Measurements from ENCODE around the gene AKAP10. TPM values are rescaled to one million over a fixed set of nuclear protein-coding genes. Genes with fewer than 3 reads are reported as not detected.
A peak's percentile ranks its signal among the peaks of the same experiment; 100 is the strongest.

AKAP10 gene
- total and polyA plus RNA-seq, 7 experiments from 2014 or later = 17.0 to 69.0 (median 50.5) TPM

- Histone ChIP-seq H3K27me3 (ENCODE audit: control insufficient read depth in 2 of 2, insufficient read depth in 2 of 2, low read length in 2 of 2) (no peaks in the 10 kb centered on the region), H3K27ac (ENCODE audit: low read depth, low read length) (no peak overlapping the region), H3K9me3 (ENCODE audit: control insufficient read depth in 2 of 3, low read length in 3 of 3) (no peaks in the 10 kb centered on the region), H3K4me3 (ENCODE audit: low read length) (no peak overlapping the region), H3K4me1 (ENCODE audit: control insufficient read depth in 2 of 2, insufficient read depth in 2 of 2, low read length in 2 of 2) (no peaks in the 10 kb centered on the region), H3K36me3 (ENCODE audit: control insufficient read depth in 2 of 3, insufficient read depth in 3 of 3, low read length in 3 of 3) (no peaks in the 10 kb centered on the region)
- no peaks in the 10 kb centered on the region for H3K27me3 Mint-ChIP-seq
- H3K27ac Mint-ChIP-seq = peak overlapping the region in 2 of 9 donors; percentile 17 to 76
- intact Hi-C loops (cut with micrococcal nuclease) = no loop called here
- CTCF ChIA-PET = no interaction called here
- POLR2A ChIA-PET = interaction anchor here (0.5 to 1.1 kb wide), 2 partner anchors 18 to 23 kb away, joined by 3 read pairs; partner anchors contain the start of gene ULK2
- H3K4me3 Mint-ChIP-seq = no peak overlapping the region
- H3K36me3 Mint-ChIP-seq = no peaks in the 10 kb centered on the region
- peaks cover 0 to 2% (median 0%) of the 10 kb centered on the region in 11 donors for H3K9me3 Mint-ChIP-seq
- H3K4me1 Mint-ChIP-seq = peaks cover 0 to 7% (median 0%) of the 10 kb centered on the region in 7 donors
- ATAC-seq (no peak), DNase-seq (no peak)
These were observed 91.5 kb downstream of the AKAP10 start for GRCh38 chr17:19886116-19886515.

- ATAC-seq (no peak), DNase-seq (no peak)
- H3K36me3 Mint-ChIP-seq = no peaks in the 10 kb centered on the region
- H3K9me3 ChIP-seq (ENCODE audit: control insufficient read depth in 2 of 3, low read length in 3 of 3) = no peaks in the 10 kb centered on the region
- peaks cover 0 to 21% (median 15%) of the 10 kb centered on the region in 7 donors for H3K4me1 Mint-ChIP-seq
- peaks cover 0 to 7% (median 0%) of the 10 kb centered on the region in 5 donors for H3K27me3 Mint-ChIP-seq
- no peak overlapping the region for H3K27ac Mint-ChIP-seq
- H3K27ac ChIP-seq (ENCODE audit: low read depth, low read length) = no peak overlapping the region
- no peaks in the 10 kb centered on the region for H3K27me3 ChIP-seq (ENCODE audit: control insufficient read depth in 2 of 2, insufficient read depth in 2 of 2, low read length in 2 of 2)
- H3K4me3 Mint-ChIP-seq = no peak overlapping the region
- ChIA-PET CTCF (no interaction called here), POLR2A (no interaction called here)
- H3K9me3 Mint-ChIP-seq = peaks cover 0 to 2% (median 0%) of the 10 kb centered on the region in 11 donors
- intact Hi-C loops (cut with micrococcal nuclease) = no loop called here
- H3K4me1 ChIP-seq (ENCODE audit: control insufficient read depth in 2 of 2, insufficient read depth in 2 of 2, low read length in 2 of 2) = peaks cover under 1 to 10% of the 10 kb centered on the region in 2 donors
- no peak overlapping the region for H3K4me3 ChIP-seq (ENCODE audit: low read length)
- no peaks in the 10 kb centered on the region for H3K36me3 ChIP-seq (ENCODE audit: control insufficient read depth in 2 of 3, insufficient read depth in 3 of 3, low read length in 3 of 3)
These were observed 94.0 kb downstream of the AKAP10 start for GRCh38 chr17:19883537-19884215.

GRCh38 chr17:19880393-19880792 lies 97.2 kb downstream of the AKAP10 start:
- DNase-seq (no peak), ATAC-seq (no peak)
- intact Hi-C loops (cut with micrococcal nuclease) = no loop called here
- ChIA-PET CTCF (interaction anchor here (1.4 kb wide), 1 partner anchor 114 kb away, joined by 3 read pairs; no protein-coding TSS in a partner anchor), POLR2A (interaction anchor here (1.2 to 1.6 kb wide), 3 partner anchors 12 to 14 kb away, joined by 3 to 5 read pairs (median 5); partner anchors contain the start of gene ULK2)
- H3K4me1 Mint-ChIP-seq = peaks cover 22 to 53% (median 48%) of the 10 kb centered on the region in 7 donors
- no peak overlapping the region for H3K27ac ChIP-seq (ENCODE audit: low read depth, low read length)
- H3K36me3 Mint-ChIP-seq = no peaks in the 10 kb centered on the region
- H3K27ac Mint-ChIP-seq = peak overlapping the region in 3 of 9 donors; percentile 54 to 69 (median 63)
- H3K27me3 Mint-ChIP-seq = peaks cover 0 to 17% (median 0%) of the 10 kb centered on the region in 5 donors
- H3K27me3 ChIP-seq (ENCODE audit: control insufficient read depth in 2 of 2, insufficient read depth in 2 of 2, low read length in 2 of 2) = no peaks in the 10 kb centered on the region
- H3K4me3 Mint-ChIP-seq = no peak overlapping the region
- H3K4me3 ChIP-seq (ENCODE audit: low read length) = no peak overlapping the region
- peaks cover 24 to 42% of the 10 kb centered on the region in 2 donors for H3K4me1 ChIP-seq (ENCODE audit: control insufficient read depth in 2 of 2, insufficient read depth in 2 of 2, low read length in 2 of 2)
- H3K9me3 ChIP-seq (ENCODE audit: control insufficient read depth in 2 of 3, low read length in 3 of 3) = no peaks in the 10 kb centered on the region
- no peaks in the 10 kb centered on the region for H3K36me3 ChIP-seq (ENCODE audit: control insufficient read depth in 2 of 3, insufficient read depth in 3 of 3, low read length in 3 of 3)
- H3K9me3 Mint-ChIP-seq = no peaks in the 10 kb centered on the region

GRCh38 chr17:19877364-19877945 lies 100.2 kb downstream of the AKAP10 start:
- intact Hi-C loops (cut with micrococcal nuclease) = no loop called here
- H3K27ac ChIP-seq (ENCODE audit: low read depth, low read length) = peak overlapping the region; percentile 56
- Mint-ChIP-seq H3K4me3 (peak overlapping the region in 9 of 10 donors; percentile 34 to 90 (median 83)), H3K4me1 (peaks cover 22 to 76% (median 64%) of the 10 kb centered on the region in 7 donors), H3K27ac (peak overlapping the region in 8 of 9 donors; percentile 84 to 97 (median 93)), H3K36me3 (no peaks in the 10 kb centered on the region), H3K27me3 (peaks cover 0 to 17% (median 0%) of the 10 kb centered on the region in 5 donors), H3K9me3 (no peaks in the 10 kb centered on the region)
- no peak for DNase-seq
- CTCF ChIA-PET = no interaction called here
- no peak for ATAC-seq
- no peaks in the 10 kb centered on the region for H3K9me3 ChIP-seq (ENCODE audit: control insufficient read depth in 2 of 3, low read length in 3 of 3)
- no peaks in the 10 kb centered on the region for H3K36me3 ChIP-seq (ENCODE audit: control insufficient read depth in 2 of 3, insufficient read depth in 3 of 3, low read length in 3 of 3)
- H3K4me1 ChIP-seq (ENCODE audit: control insufficient read depth in 2 of 2, insufficient read depth in 2 of 2, low read length in 2 of 2) = peaks cover 24 to 45% of the 10 kb centered on the region in 2 donors
- H3K4me3 ChIP-seq (ENCODE audit: low read length) = peak overlapping the region; percentile 10
- no peaks in the 10 kb centered on the region for H3K27me3 ChIP-seq (ENCODE audit: control insufficient read depth in 2 of 2, insufficient read depth in 2 of 2, low read length in 2 of 2)
- POLR2A ChIA-PET = interaction anchor here (1.3 to 1.5 kb wide), 2 partner anchors 13 to 62 kb away, joined by 3 to 4 read pairs; no protein-coding TSS in a partner anchor

GRCh38 chr17:19876529-19877161 lies 101.0 kb downstream of the AKAP10 start:
- Mint-ChIP-seq H3K27ac (peak overlapping the region; percentile 72 to 97 (median 93)), H3K27me3 (peaks cover 0 to 17% (median 0%) of the 10 kb centered on the region in 5 donors), H3K4me3 (peak overlapping the region; percentile 77 to 90 (median 82)), H3K36me3 (no peaks in the 10 kb centered on the region), H3K4me1 (peaks cover 22 to 81% (median 68%) of the 10 kb centered on the region in 7 donors), H3K9me3 (no peaks in the 10 kb centered on the region)
- H3K27ac ChIP-seq (ENCODE audit: low read depth, low read length) = peak overlapping the region; percentile 56
- no peaks in the 10 kb centered on the region for H3K36me3 ChIP-seq (ENCODE audit: control insufficient read depth in 2 of 3, insufficient read depth in 3 of 3, low read length in 3 of 3)
- no peaks in the 10 kb centered on the region for H3K9me3 ChIP-seq (ENCODE audit: control insufficient read depth in 2 of 3, low read length in 3 of 3)
- ChIA-PET POLR2A (interaction anchor here (1.2 to 1.9 kb wide), 5 partner anchors 9 to 100 kb away, joined by 3 to 21 read pairs (median 4); partner anchors contain the start of genes AKAP10 and ULK2), CTCF (interaction anchor here (0.6 to 1.5 kb wide), 4 partner anchors 8 to 1407 kb away, joined by 3 to 4 read pairs (median 3); no protein-coding TSS in a partner anchor)
- intact Hi-C loops (cut with micrococcal nuclease) = loop anchor here in 1 of 2 donors (1.0 kb wide), 1 partner anchor 9 kb away; the partner anchor contains the start of gene ULK2
- DNase-seq (peak in 7 of 9 donors; percentile 38 to 78 (median 70)), ATAC-seq (peak; percentile 91)
- H3K27me3 ChIP-seq (ENCODE audit: control insufficient read depth in 2 of 2, insufficient read depth in 2 of 2, low read length in 2 of 2) = no peaks in the 10 kb centered on the region
- peaks cover 24 to 45% of the 10 kb centered on the region in 2 donors for H3K4me1 ChIP-seq (ENCODE audit: control insufficient read depth in 2 of 2, insufficient read depth in 2 of 2, low read length in 2 of 2)
- H3K4me3 ChIP-seq (ENCODE audit: low read length) = peak overlapping the region; percentile 10

GRCh38 chr17:19874256-19874655 lies 103.4 kb downstream of the AKAP10 start:
- H3K36me3 ChIP-seq (ENCODE audit: control insufficient read depth in 2 of 3, insufficient read depth in 3 of 3, low read length in 3 of 3) = no peaks in the 10 kb centered on the region
- no peaks in the 10 kb centered on the region for H3K27me3 ChIP-seq (ENCODE audit: control insufficient read depth in 2 of 2, insufficient read depth in 2 of 2, low read length in 2 of 2)
- H3K27ac ChIP-seq (ENCODE audit: low read depth, low read length) = no peak overlapping the region
- Mint-ChIP-seq H3K27me3 (peaks cover 0 to 11% (median 0%) of the 10 kb centered on the region in 5 donors), H3K4me3 (no peak overlapping the region), H3K9me3 (no peaks in the 10 kb centered on the region), H3K27ac (peak overlapping the region in 6 of 9 donors; percentile 5 to 82 (median 62)), H3K36me3 (no peaks in the 10 kb centered on the region), H3K4me1 (peaks cover 22 to 93% (median 70%) of the 10 kb centered on the region in 7 donors)
- no peaks in the 10 kb centered on the region for H3K9me3 ChIP-seq (ENCODE audit: control insufficient read depth in 2 of 3, low read length in 3 of 3)
- intact Hi-C loops (cut with micrococcal nuclease) = no loop called here
- DNase-seq = no peak
- no peak overlapping the region for H3K4me3 ChIP-seq (ENCODE audit: low read length)
- CTCF ChIA-PET = no interaction called here
- POLR2A ChIA-PET = interaction anchor here (0.6 kb wide), 1 partner anchor 10 kb away, joined by 5 read pairs; no protein-coding TSS in a partner anchor
- no peak for ATAC-seq
- H3K4me1 ChIP-seq (ENCODE audit: control insufficient read depth in 2 of 2, insufficient read depth in 2 of 2, low read length in 2 of 2) = peaks cover 24 to 58% of the 10 kb centered on the region in 2 donors

Data from naive thymus-derived CD4-positive, alpha-beta T cell (primary cell).